Naive B cell (primary cell): ENCODE measurements around the gene MMP14. TPM values are rescaled to one million over a fixed set of nuclear protein-coding genes. Genes with fewer than 3 reads are reported as not detected.

Experiments
- ATAC-seq, 2 donors: fragments of 150-1000 bp; cut with Tn5 transposase; 2 replicates each; pipeline ENCODE4 v1.10.0; 2021; ENCODE audit warnings: low read depth in 2 of 2, mild to moderate bottlenecking in 2 of 2, moderate library complexity in 2 of 2
- DNase-seq: peaks from one replicate; pipeline ENCODE4 v3.0.0; 2022
- H3K27ac Mint-ChIP-seq, 6 donors: one replicate each; pipeline ENCODE4 v1.8.0; 2020 to 2022; ENCODE audit warnings: mild to moderate bottlenecking in 6 of 6, mixed read lengths in 6 of 6, moderate library complexity in 5 of 6, inconsistent platforms in 2 of 6
- H3K27me3 Mint-ChIP-seq, 3 donors: one replicate each; pipeline ENCODE4 v1.8.0; 2021 to 2022; ENCODE audit warnings: mixed read lengths in 3 of 3, mild to moderate bottlenecking in 1 of 3
- H3K36me3 Mint-ChIP-seq, 2 donors: one replicate each; pipeline ENCODE4 v1.8.0; 2020 to 2022; ENCODE audit warnings: mixed read lengths in 2 of 2, inconsistent platforms in 1 of 2, mild to moderate bottlenecking in 1 of 2
- H3K4me1 Mint-ChIP-seq, 3 donors: one replicate each; pipeline ENCODE4 v1.8.0; 2020 to 2022; ENCODE audit warnings: mixed read lengths in 3 of 3, inconsistent platforms in 1 of 3, mild to moderate bottlenecking in 1 of 3, moderate library complexity in 1 of 3
- H3K4me3 Mint-ChIP-seq, 8 donors: one replicate each; pipeline ENCODE4 v1.8.0; 2020 to 2022; ENCODE audit warnings: mild to moderate bottlenecking in 8 of 8, mixed read lengths in 8 of 8, moderate library complexity in 8 of 8, inconsistent platforms in 2 of 8
- H3K9me3 Mint-ChIP-seq, 7 donors: one replicate each; pipeline ENCODE4 v1.8.0; 2020 to 2022; ENCODE audit warnings: mixed read lengths in 7 of 7, mild to moderate bottlenecking in 5 of 7, inconsistent platforms in 2 of 7, moderate library complexity in 1 of 7
- polyA plus RNA-seq, 6 donors: library from polyadenylated mRNA; unstranded; fragments of 300-500 nt; fragmentation: Illumina TruSeq; gene quantifications; one replicate each; pipeline ENCODE4 v1.2.3, GENCODE V29; 2021; ENCODE audit warnings: low read depth in 6 of 6

Gene MMP14
- polyA plus RNA-seq, 6 donors from 2014 or later: not detected

GRCh38 chr14:22892488-22892887 lies 56.1 kb downstream of the MMP14 start:
- H3K4me1 Mint-ChIP-seq: peaks cover 18 to 36% (median 24%) of the 10 kb centered on the region in 3 donors
- no peaks in the 10 kb centered on the region for H3K36me3 Mint-ChIP-seq
- H3K9me3 Mint-ChIP-seq: no peaks in the 10 kb centered on the region
- ATAC-seq (no peak), DNase-seq (no peak)
- peak overlapping the region in 1 of 6 donors; percentile 56 for H3K27ac Mint-ChIP-seq
- H3K4me3 Mint-ChIP-seq: no peak overlapping the region
- H3K27me3 Mint-ChIP-seq: no peaks in the 10 kb centered on the region

GRCh38 chr14:22893706-22894105 lies 57.3 kb downstream of the MMP14 start:
- no peaks in the 10 kb centered on the region for H3K36me3 Mint-ChIP-seq
- ATAC-seq (no peak), DNase-seq (no peak)
- no peaks in the 10 kb centered on the region for H3K9me3 Mint-ChIP-seq
- H3K27ac Mint-ChIP-seq: no peak overlapping the region
- no peak overlapping the region for H3K4me3 Mint-ChIP-seq
- H3K4me1 Mint-ChIP-seq: peaks cover 12 to 25% (median 16%) of the 10 kb centered on the region in 3 donors
- no peaks in the 10 kb centered on the region for H3K27me3 Mint-ChIP-seq

GRCh38 chr14:22895402-22895801 lies 59.0 kb downstream of the MMP14 start:
- H3K36me3 Mint-ChIP-seq: peaks cover 0 to under 1% of the 10 kb centered on the region in 2 donors
- ATAC-seq (no peak), DNase-seq (no peak)
- H3K4me3 Mint-ChIP-seq: no peak overlapping the region
- H3K27me3 Mint-ChIP-seq: no peaks in the 10 kb centered on the region
- peaks cover 6 to 18% (median 10%) of the 10 kb centered on the region in 3 donors for H3K4me1 Mint-ChIP-seq
- no peaks in the 10 kb centered on the region for H3K9me3 Mint-ChIP-seq
- no peak overlapping the region for H3K27ac Mint-ChIP-seq

- Mint-ChIP-seq H3K4me3 (no peak overlapping the region), H3K27me3 (no peaks in the 10 kb centered on the region), H3K4me1 (peaks cover 6 to 14% (median 9%) of the 10 kb centered on the region in 3 donors), H3K27ac (peak overlapping the region in 5 of 6 donors; percentile 9 to 90 (median 77)), H3K36me3 (peaks cover 0 to 10% of the 10 kb centered on the region in 2 donors), H3K9me3 (no peaks in the 10 kb centered on the region)
- ATAC-seq: no peak
- DNase-seq: no peak
Measured at GRCh38 chr14:22896356-22896755, 60.0 kb downstream of the MMP14 start.

- Mint-ChIP-seq H3K4me3 (peak overlapping the region in 1 of 8 donors; percentile 80), H3K9me3 (no peaks in the 10 kb centered on the region), H3K27ac (peak overlapping the region in 2 of 6 donors; percentile 85 to 90), H3K4me1 (peaks cover 6 to 15% (median 9%) of the 10 kb centered on the region in 3 donors), H3K36me3 (peaks cover 0 to 14% of the 10 kb centered on the region in 2 donors), H3K27me3 (no peaks in the 10 kb centered on the region)
- no peak for ATAC-seq
- no peak for DNase-seq
Measured at GRCh38 chr14:22896760-22897159, 60.4 kb downstream of the MMP14 start.

- no peak for ATAC-seq
- peaks cover 0 to 20% of the 10 kb centered on the region in 2 donors for H3K36me3 Mint-ChIP-seq
- no peaks in the 10 kb centered on the region for H3K9me3 Mint-ChIP-seq
- no peak overlapping the region for H3K4me3 Mint-ChIP-seq
- H3K4me1 Mint-ChIP-seq: peaks cover 6 to 12% (median 9%) of the 10 kb centered on the region in 3 donors
- H3K27me3 Mint-ChIP-seq: no peaks in the 10 kb centered on the region
- H3K27ac Mint-ChIP-seq: peak overlapping the region in 3 of 6 donors; percentile 55 to 82 (median 79)
- no peak for DNase-seq
Measured at GRCh38 chr14:22897357-22897756, 61.0 kb downstream of the MMP14 start.

Other genes with a start within 250 kb of the MMP14 start
- 100 to 1,000 TPM; 427 to 721 (median 474) TPM for gene DAD1, start 247.4 kb upstream of the MMP14 start, polyA plus RNA-seq
- gene ABHD4, start 238.3 kb upstream of the MMP14 start, polyA plus RNA-seq: 10 to 100 TPM in 2 of 6 donors, 1 to 10 TPM in 4; 4.8 to 14.1 (median 9.2) TPM
- gene OR6J1, start 192.2 kb upstream of the MMP14 start, polyA plus RNA-seq: not detected
- gene OXA1L, start 69.9 kb upstream of the MMP14 start, polyA plus RNA-seq: 10 to 100 TPM; 56.9 to 83.5 (median 74.4) TPM
- gene SLC7A7, start 21.1 kb upstream of the MMP14 start, polyA plus RNA-seq: 10 to 100 TPM; 16.2 to 78.3 (median 28.7) TPM
- gene MRPL52, start 6.7 kb upstream of the MMP14 start, polyA plus RNA-seq: 100 to 1,000 TPM in 5 of 6 donors, 10 to 100 TPM in 1; 75.0 to 232 (median 186) TPM
- 100 to 1,000 TPM in 3 of 6 donors, 10 to 100 TPM in 3; 72.7 to 125 (median 92.6) TPM for gene LRP10, start 35.2 kb downstream of the MMP14 start, polyA plus RNA-seq
- 1 to 10 TPM; 1.1 to 2.3 (median 1.4) TPM for gene REM2, start 46.6 kb downstream of the MMP14 start, polyA plus RNA-seq
- 100 to 1,000 TPM in 1 of 6 donors, 10 to 100 TPM in 5; 67.8 to 123 (median 68.8) TPM for gene RBM23, start 82.6 kb downstream of the MMP14 start, polyA plus RNA-seq
- 10 to 100 TPM; 43.7 to 67.6 (median 49.9) TPM for gene PRMT5, start 92.8 kb downstream of the MMP14 start, polyA plus RNA-seq
- 10 to 100 TPM; 14.8 to 37.6 (median 28.4) TPM for gene HAUS4, start 120.5 kb downstream of the MMP14 start, polyA plus RNA-seq
- gene AJUBA, start 146.0 kb downstream of the MMP14 start, polyA plus RNA-seq: under 1 TPM in 2 of 6 donors, not detected in 4; 0.22 to 0.33 TPM
- gene C14orf93, start 173.6 kb downstream of the MMP14 start, polyA plus RNA-seq: 10 to 100 TPM in 4 of 6 donors, 1 to 10 TPM in 2; 6.8 to 15.4 (median 11.6) TPM
- 10 to 100 TPM; 27.6 to 40.9 (median 33.2) TPM for gene PSMB5, start 198.3 kb downstream of the MMP14 start, polyA plus RNA-seq
- gene PSMB11, start 205.6 kb downstream of the MMP14 start, polyA plus RNA-seq: not detected
- gene CDH24, start 220.9 kb downstream of the MMP14 start, polyA plus RNA-seq: under 1 TPM in 4 of 6 donors, not detected in 2; 0.18 to 0.97 (median 0.39) TPM